GM12872 (cell line): ENCODE data around the gene NPAS3.

ENCODE experiments used
- TF ChIP-seq, protein P1 (sequence below): IDR thresholded peaks from 3 replicates; pipeline ENCODE4 v1.5.1; 2011; ENCODE audit warnings: low read depth, mild to moderate bottlenecking, low read length, moderate library complexity; ENCODE audit not compliant: insufficient read depth

The NPAS3 gene

DNA sequence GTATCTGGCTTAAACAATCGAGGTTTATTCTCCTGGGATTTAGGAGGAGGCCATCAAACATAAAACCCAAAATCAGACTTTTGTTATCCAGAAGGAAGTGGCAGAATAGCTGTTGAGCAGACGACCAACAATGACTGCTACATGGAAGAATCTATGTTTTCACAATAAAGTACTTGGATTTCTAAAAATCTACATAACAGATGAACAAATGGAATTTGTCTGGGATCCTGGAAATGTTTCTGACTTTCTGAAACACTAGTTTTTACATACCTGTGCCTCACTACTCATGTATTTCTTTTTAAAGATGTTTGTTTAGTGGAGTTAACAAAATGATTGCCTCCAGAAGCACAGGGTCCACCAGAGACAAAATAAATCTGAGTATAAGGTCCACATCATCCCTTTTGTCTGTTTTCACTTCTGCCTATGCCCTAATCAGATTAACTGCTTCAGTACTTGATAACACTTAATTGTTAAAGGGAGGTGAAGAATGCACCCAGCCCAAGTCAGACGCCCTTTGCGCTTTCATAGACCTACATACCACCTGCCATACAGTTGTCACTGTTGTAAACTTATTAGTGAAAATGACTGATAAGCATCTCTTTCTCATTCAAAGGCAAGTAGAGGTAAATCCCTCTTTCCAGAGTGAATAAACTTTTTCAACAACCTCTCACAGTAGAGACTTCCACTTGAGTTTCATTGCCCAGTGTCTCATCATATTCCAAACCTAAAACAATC, 847.6 kb downstream of the NPAS3 start:
- TF ChIP-seq, protein P1, sequence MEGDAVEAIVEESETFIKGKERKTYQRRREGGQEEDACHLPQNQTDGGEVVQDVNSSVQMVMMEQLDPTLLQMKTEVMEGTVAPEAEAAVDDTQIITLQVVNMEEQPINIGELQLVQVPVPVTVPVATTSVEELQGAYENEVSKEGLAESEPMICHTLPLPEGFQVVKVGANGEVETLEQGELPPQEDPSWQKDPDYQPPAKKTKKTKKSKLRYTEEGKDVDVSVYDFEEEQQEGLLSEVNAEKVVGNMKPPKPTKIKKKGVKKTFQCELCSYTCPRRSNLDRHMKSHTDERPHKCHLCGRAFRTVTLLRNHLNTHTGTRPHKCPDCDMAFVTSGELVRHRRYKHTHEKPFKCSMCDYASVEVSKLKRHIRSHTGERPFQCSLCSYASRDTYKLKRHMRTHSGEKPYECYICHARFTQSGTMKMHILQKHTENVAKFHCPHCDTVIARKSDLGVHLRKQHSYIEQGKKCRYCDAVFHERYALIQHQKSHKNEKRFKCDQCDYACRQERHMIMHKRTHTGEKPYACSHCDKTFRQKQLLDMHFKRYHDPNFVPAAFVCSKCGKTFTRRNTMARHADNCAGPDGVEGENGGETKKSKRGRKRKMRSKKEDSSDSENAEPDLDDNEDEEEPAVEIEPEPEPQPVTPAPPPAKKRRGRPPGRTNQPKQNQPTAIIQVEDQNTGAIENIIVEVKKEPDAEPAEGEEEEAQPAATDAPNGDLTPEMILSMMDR: no peak

DNA sequence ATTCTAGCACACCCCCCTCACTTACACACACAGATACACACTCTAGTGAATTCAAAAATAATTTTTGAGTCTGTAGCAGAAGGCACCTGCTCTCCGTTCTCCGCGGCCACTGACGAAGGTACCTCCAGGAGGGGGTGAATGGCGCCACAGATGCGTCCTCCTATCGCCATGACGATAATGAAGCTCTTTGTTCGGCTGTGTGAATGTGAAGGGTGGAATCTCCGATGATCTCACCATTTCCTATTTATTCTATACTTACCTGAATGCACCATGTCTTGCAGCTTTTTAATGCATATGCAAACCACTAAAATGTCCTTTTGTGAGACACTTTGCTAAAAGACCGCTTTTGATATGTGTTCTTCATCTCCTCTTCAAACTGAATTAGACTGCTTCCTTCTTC, 849.5 kb downstream of the NPAS3 start:
- TF ChIP-seq, protein P1: no peak

GRCh38 chr14:33790996-33791395, 852.3 kb downstream of the NPAS3 start:
- TF ChIP-seq, protein P1: no peak

GRCh38 chr14:33792009-33792719, 853.5 kb downstream of the NPAS3 start:
- TF ChIP-seq, protein P1: no peak

DNA sequence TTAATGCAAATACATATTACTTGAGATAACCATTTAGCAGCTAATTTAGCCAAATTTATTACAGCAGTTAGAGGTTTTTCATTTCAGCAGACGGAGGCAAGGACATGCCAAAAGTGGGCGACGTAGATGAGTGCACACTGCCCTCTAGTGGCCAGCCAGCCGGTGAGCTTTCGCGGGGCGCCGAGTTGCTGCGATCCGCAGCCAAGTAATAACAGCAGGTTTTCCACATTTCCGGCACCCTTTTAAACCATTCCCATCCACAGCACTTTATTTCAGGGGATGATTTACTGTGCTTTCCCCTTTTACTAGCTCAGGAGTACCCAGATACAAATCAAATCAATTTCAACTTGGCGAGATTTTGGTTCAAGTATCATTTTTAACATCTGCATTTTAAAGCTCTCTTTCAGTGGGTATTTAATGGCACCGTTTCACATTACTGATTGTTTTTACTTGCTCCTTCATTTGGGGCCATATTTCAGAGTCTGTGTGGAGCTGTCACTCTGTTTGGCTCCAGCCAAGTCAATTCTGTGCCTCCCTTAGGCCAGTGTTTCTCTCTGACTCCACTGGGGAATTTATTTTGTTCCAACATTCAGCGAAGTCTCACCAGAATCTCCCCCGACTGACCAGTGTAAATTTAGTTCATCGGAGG, 854.2 kb downstream of the NPAS3 start:
- TF ChIP-seq, protein P1: peak; percentile 91

- TF ChIP-seq, protein P1: no peak
Observed at GRCh38 chr14:33793398-33794110, 854.9 kb downstream of the NPAS3 start.

- TF ChIP-seq, protein P1: no peak
Observed at GRCh38 chr14:33794791-33795305, 856.2 kb downstream of the NPAS3 start.
